ENCODE results near the gene SGCG.
"Not testable (repeated sequence)": the region's sequence is repeated elsewhere in the genome, so short reads cannot be mapped to it uniquely, and the experiment has no call there.

SGCG gene, protein sequence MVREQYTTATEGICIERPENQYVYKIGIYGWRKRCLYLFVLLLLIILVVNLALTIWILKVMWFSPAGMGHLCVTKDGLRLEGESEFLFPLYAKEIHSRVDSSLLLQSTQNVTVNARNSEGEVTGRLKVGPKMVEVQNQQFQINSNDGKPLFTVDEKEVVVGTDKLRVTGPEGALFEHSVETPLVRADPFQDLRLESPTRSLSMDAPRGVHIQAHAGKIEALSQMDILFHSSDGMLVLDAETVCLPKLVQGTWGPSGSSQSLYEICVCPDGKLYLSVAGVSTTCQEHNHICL

GRCh38 chr13:23180711-23181110 lies at the start of gene SGCG:
Gene SGCG (plus strand): TSS chr13:23180979. CDS start chr13:23203695, 22,716 bp downstream.
- DNase-seq (ENCODE audit: low read depth, low spot score) = no peak

DNA sequence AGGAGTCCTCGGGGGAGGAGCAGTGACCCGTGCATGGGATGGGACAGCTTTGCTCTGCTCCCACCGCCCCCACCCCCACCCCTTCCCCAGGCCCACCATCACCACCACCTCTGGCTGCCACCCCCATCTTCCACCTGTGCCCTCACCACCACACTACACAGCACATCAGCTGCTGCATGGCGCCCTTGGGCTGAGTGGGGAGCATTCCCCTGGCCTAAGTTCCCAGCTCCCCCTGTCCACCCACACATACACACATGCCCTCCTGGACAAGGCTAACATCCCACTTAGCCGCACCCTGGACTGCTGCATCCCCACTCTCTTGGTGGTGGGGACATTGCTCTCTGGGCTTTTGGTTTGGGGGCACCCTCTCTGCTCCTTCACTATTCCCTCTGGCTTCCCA lies 46.2 kb upstream of the SGCG start:
- DNase-seq (ENCODE audit: low read depth, low spot score) = no peak

GRCh38 chr13:23140492-23140891 lies 40.3 kb upstream of the SGCG start:
- DNase-seq (ENCODE audit: low read depth, low spot score) = no peak

DNA sequence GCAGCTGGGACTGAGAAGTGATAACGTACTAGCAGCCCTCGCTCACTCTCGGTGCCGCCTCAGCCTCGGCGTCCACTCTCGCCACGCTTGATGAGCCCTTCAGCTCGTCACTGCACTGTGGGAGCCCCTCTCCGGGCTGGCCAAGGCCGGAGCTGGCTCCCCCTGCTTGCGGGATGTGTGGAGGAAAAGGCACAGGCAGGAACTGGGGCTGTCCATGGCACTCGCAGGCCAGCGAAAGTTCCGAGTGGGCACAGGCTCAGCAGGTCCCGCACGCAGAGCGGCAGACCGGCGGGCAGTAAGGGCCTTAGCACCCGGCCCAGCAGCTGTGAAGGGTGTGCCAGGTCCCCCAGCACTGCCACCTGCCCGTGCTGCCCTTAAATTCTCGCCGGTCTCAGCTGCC lies 38.8 kb upstream of the SGCG start:
- no peak for DNase-seq (ENCODE audit: low read depth, low spot score)

GRCh38 chr13:23142607-23143006 lies 38.2 kb upstream of the SGCG start:
- DNase-seq (ENCODE audit: low read depth, low spot score) = not testable (repeated sequence)

GRCh38 chr13:23144431-23144830 lies 36.3 kb upstream of the SGCG start:
- no peak for DNase-seq (ENCODE audit: low read depth, low spot score)

DNA sequence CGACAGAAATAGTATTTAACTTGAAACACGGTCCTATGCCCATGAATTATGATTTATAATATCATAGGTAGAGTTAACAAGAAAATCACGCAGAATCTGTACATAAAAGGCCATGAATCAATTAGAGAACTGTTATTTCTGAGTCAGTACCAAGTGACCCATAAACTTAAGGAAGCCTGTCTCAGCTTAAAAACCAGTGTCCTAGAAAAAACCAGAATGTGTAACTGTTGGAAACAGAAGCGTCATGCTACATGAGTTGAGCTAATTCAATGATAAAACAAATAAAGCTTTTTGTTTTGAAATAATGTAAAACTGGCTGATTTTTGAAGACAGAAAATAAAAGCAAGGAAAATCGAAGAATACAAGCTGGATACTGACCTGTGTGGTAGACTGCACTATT lies 34.8 kb upstream of the SGCG start:
- no peak for DNase-seq (ENCODE audit: low read depth, low spot score)

GRCh38 chr13:23146811-23147625 lies 33.8 kb upstream of the SGCG start:
- DNase-seq (ENCODE audit: low read depth, low spot score) = no peak

GRCh38 chr13:23147827-23148226 lies 33.0 kb upstream of the SGCG start:
- DNase-seq (ENCODE audit: low read depth, low spot score) = no peak

- no peak for DNase-seq (ENCODE audit: low read depth, low spot score)
Measured at GRCh38 chr13:23157781-23158180, 23.0 kb upstream of the SGCG start.

DNA sequence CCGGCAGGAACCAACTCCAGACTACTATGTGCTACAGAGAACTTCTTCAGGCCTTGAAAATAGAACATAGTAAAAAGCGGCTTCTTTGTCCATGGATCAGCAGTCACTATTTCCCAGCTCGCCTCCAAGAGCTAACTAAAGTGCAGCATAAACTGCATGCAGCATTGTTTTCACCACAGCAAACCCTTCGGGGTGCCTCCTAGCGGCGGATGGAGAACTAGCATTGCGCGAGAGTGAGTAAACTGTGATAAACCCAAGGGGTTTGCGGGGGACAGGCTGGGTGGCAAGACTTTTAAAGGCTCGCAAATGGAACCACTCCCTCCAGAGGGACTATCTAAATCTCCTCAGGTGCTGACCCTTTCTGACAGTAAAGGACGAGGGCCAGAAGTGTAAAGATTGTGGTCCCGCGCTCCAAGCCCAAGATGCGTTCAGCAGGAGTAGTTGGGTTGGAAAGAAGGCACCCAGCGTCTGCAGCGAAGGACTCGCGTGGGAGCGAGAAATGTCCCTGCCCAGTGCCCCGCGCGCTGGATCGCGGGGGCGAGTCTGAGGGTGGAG lies 21.5 kb upstream of the SGCG start:
- DNase-seq (ENCODE audit: low read depth, low spot score) = no peak

- DNase-seq (ENCODE audit: low read depth, low spot score) = no peak
Measured at GRCh38 chr13:23159760-23160637, 20.8 kb upstream of the SGCG start.

DNA sequence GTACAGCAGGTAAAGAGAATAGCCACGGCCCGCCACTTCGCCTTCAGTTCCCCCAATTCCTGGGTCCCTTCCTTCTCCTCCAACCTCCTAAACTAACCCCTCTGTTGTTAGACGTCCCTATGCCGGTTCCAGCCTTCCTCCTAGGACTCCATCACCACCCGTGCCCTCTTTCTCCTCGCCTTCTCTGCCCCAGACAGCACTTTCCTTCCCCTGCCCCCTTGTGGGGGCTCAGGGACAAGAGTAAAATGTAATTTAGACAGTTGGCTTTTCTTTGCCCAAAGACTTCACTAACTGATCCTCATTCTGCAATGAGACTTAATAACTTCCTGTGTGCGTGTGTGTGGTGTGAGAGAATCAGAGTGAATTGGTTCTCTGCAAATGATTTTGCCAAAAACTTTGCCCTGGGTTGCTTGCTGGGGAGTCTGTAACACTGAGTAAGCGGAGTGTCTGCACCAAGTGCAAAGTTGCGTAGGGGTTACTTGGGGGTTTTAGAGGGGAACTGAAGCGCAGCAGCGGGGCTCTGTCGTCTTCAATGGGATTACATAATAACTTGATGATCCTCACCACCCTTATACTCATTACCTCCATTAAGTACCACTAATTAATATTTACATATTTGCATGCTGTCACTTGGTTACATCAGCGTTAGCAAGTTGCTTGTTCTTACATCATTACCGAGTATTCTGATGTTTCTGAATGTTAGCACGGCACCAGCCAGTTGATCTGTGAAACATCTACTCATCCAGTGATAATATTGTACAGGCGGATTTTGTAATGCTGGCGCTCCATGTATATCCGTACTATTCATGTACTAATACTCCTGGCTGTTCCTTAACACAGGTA lies 19.9 kb upstream of the SGCG start:
- DNase-seq (ENCODE audit: low read depth, low spot score) = no peak

DNA sequence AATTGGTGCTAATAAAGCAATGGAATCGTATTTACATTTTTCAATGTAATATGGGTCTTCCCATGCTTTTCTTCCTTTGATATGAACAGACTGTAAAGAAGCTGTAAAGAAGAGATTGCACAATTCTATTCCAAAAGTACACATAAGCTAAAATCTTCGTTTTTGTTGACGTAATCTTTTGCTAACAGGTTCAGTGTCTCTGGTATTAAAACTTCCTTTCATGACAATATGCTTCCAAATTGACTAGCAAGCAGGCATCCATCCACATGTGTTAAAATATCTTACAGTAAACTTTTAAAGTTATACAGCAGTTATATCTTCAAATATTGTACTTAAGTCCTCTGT lies 19.3 kb upstream of the SGCG start:
- DNase-seq (ENCODE audit: low read depth, low spot score) = no peak

DNA sequence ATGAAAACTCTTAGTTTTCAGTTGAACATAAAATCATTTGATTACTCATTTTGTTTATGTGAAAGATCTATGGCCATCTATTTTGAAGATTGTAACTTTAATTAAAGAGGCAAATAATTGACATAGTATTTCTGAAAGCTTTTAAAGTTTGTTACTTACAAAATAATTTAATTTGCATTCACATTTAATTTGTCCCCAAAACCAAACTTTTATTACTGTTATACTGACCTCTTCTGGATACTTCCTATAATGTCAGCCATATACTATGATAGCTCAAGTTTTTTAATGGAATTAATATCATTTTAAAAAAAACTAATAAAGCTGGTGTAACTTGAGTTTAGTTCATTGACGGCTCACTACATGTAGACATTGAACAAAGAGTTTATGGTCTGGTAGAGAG lies 4.9 kb upstream of the SGCG start:
- no peak for DNase-seq (ENCODE audit: low read depth, low spot score)

DNA sequence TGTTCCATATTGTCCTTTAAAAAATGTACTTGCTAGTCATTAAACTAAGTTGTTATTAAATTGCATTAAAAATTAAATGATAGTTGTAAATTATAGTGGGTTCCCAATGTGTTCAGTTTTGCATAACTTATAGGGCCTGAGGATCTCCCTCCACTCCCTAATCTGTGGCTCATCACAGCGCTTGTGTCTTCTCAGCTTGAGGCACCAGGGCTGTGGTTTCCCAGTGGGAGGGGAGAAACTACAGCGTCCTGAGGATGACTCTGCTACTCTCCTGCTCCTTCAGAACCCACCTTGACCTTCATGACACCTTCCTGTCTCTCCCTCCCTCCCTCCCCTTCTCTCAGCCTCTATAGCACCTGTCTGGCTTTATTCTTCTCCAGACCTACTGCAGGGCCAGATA lies 1.4 kb downstream of the SGCG start:
- no peak for DNase-seq (ENCODE audit: low read depth, low spot score)

- no peak for DNase-seq (ENCODE audit: low read depth, low spot score)
Measured at GRCh38 chr13:23183292-23183691, 2.5 kb downstream of the SGCG start.

DNA sequence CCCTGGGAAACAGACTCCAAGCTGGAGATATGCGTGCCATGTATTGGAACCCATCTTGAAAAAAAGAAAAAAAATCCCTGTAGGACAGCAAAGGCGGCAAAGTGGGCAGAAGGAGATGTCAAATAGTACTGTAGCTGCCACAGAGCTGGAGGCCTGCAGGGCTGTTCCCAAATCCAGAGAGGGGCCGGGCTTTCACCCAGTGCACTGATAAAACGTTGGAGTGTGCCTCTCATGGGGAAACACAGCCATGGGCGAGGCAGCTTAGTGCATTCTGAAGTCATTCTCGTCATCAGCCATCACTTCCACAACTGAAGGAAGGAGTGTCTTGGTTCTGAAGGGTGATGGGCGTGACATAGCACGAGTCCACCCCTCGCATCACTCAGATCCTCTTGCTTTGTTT lies 4.8 kb downstream of the SGCG start:
- no peak for DNase-seq (ENCODE audit: low read depth, low spot score)

GRCh38 chr13:23201870-23202269 lies 21.1 kb downstream of the SGCG start:
- DNase-seq (ENCODE audit: low read depth, low spot score) = no peak

DNA sequence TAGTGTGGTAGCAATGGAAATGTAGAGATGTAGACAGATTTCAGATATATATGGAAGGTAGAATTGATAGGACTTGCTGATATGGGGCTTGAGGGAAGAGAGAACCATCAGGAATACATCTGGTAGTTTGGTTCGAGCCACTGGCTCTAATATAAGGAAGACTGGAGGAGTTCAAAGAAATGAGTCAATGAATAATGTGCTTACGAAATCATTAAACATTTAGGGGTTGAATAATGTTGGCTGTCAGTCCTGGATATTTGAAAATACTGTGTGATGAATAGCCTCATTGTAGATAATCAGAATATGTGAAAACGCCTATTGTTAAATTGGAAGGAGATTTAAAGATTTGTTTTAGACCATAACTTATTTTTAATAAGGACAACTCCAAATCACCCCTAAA lies 21.6 kb downstream of the SGCG start:
- no peak for DNase-seq (ENCODE audit: low read depth, low spot score)

DNA sequence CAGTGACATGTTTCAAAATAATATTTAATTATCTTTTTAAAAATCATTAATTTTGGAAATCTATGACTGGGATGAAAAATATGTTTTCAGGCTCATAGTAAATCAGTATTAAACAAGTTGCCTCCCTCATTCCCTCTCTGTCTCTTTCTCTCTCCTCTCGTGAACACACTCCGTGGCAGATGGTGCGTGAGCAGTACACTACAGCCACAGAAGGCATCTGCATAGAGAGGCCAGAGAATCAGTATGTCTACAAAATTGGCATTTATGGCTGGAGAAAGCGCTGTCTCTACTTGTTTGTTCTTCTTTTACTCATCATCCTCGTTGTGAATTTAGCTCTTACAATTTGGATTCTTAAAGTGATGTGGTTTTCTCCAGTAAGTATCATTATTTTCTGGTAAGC lies 22.7 kb downstream of the SGCG start:
- no peak for DNase-seq (ENCODE audit: low read depth, low spot score)
